Lower leg skin (tissue), 4 donors: ENCODE measurements around the gene CRTC3. TPM values are rescaled to one million over a fixed set of nuclear protein-coding genes. Genes with fewer than 3 reads are reported as not detected.
A peak's percentile ranks its signal among the peaks of the same experiment; 100 is the strongest.

ENCODE experiments used
- DNase-seq, 2 donors: peaks; one replicate each; pipeline ENCODE4 v3.0.0-alpha.2; 2019; ENCODE audit warnings: low spot score in 2 of 2
- H3K4me3 ChIP-seq: fragments of 200-600 bp; sonication (generic); 2 replicates; pipeline ENCODE4 v1.5.1; 2017; ENCODE audit warnings: mild to moderate bottlenecking, low read depth; ENCODE audit not compliant: poor library complexity, severe bottlenecking
- CTCF ChIP-seq, 3 donors: fragments of 450-650 bp; IDR thresholded peaks; one replicate each; pipeline ENCODE4 v1.5.1; 2016; ENCODE audit warnings: antibody characterized with exemption in 3 of 3, mild to moderate bottlenecking in 3 of 3, moderate library complexity in 2 of 3
- POLR2A ChIP-seq, 2 donors: fragments of 450-650 bp; IDR thresholded peaks; one replicate each; pipeline ENCODE4 v1.6.1; 2016 to 2017; ENCODE audit warnings: antibody characterized with exemption in 2 of 2, mild to moderate bottlenecking in 1 of 2, moderate library complexity in 1 of 2
- WGBS, 2 donors: methylation state at CpG; one replicate each; pipeline ENCODE4 v1.1.5; 2018; 5-methylcytosine and 5-hydroxymethylcytosine counted together
- intact Hi-C: fragments of 100-400 bp; cut with DNase I; formaldehyde crosslinking; loops from one replicate; pipeline ENCODE4 v1.15.0; 2023; ENCODE audit warnings: low total_unique reads
- total RNA-seq, 4 donors: library from RNA; depleted of rRNA; stranded (reverse); fragments of >200 nt; gene quantifications; one replicate each; pipeline ENCODE4 v1.1.0, GENCODE V29; 2016

Gene CRTC3
- total RNA-seq, 4 donors from 2014 or later: 27.3 to 32.5 (median 28.9) TPM

- TF ChIP-seq CTCF (IDR thresholded peaks at IDR 0.05) (no peak), POLR2A (IDR thresholded peaks at IDR 0.05) (no peak)
- peak; percentile 61 to 90 for DNase-seq
- intact Hi-C loops: no loop called here
- WGBS, 2 donors: 42 to 57% methylated on average over 12 of the region's 12 CpGs
- H3K4me3 ChIP-seq: no peak overlapping the region
Measured at GRCh38 chr15:90557186-90558084, 27.7 kb downstream of the CRTC3 start.

GRCh38 chr15:90558171-90558573 is 28.4 kb downstream of the CRTC3 start:
- intact Hi-C loops: no loop called here

GRCh38 chr15:90559119-90559518 is 29.4 kb downstream of the CRTC3 start:
- TF ChIP-seq CTCF (IDR thresholded peaks at IDR 0.05) (no peak), POLR2A (IDR thresholded peaks at IDR 0.05) (no peak)
- DNase-seq: no peak
- 100% methylated on average over 1 of the region's 1 CpG for WGBS, 2 donors
- no peak overlapping the region for H3K4me3 ChIP-seq
- intact Hi-C loops: no loop called here

More at GRCh38 chr15:90558171-90558573, 28.4 kb downstream of the CRTC3 start:
- DNase-seq: peak in 1 of 2 donors; percentile 25
- no peak for TF ChIP-seq CTCF (IDR thresholded peaks at IDR 0.05)
- no peak for TF ChIP-seq POLR2A (IDR thresholded peaks at IDR 0.05)
- WGBS, 2 donors: 36 to 42% methylated on average over 4 of the region's 4 CpGs
- H3K4me3 ChIP-seq: no peak overlapping the region

GRCh38 chr15:90560229-90560776 is 30.6 kb downstream of the CRTC3 start:
- WGBS, 2 donors: 6 to 13% methylated on average over 7 of the region's 7 CpGs
- TF ChIP-seq POLR2A (IDR thresholded peaks at IDR 0.05) (no peak), CTCF (IDR thresholded peaks at IDR 0.05) (no peak)
- intact Hi-C loops: no loop called here
- no peak overlapping the region for H3K4me3 ChIP-seq
- DNase-seq: peak; percentile 80 to 89

GRCh38 chr15:90561344-90562244 is 31.9 kb downstream of the CRTC3 start:
- TF ChIP-seq POLR2A (IDR thresholded peaks at IDR 0.05) (no peak), CTCF (IDR thresholded peaks at IDR 0.05) (no peak)
- WGBS, 2 donors: 26 to 40% methylated on average over 5 of the region's 5 CpGs
- intact Hi-C loops: no loop called here

More at GRCh38 chr15:90561344-90562244, 31.9 kb downstream of the CRTC3 start:
- peak in 1 of 2 donors; percentile 38 for DNase-seq
- no peak overlapping the region for H3K4me3 ChIP-seq
